Myometrial cell (primary cell): ENCODE measurements around the gene MEN1. TPM values are rescaled to one million over a fixed set of nuclear protein-coding genes. Genes with fewer than 3 reads are reported as not detected.

Experiments used
- total RNA-seq: library from RNA; depleted of rRNA; stranded (reverse); fragments of >200 nt; gene quantifications from 2 replicates; pipeline ENCODE4 v1.2.3, GENCODE V29; 2015

MEN1 gene
- 21.6 and 23.4 TPM in 2 replicates for total RNA-seq

DNA sequence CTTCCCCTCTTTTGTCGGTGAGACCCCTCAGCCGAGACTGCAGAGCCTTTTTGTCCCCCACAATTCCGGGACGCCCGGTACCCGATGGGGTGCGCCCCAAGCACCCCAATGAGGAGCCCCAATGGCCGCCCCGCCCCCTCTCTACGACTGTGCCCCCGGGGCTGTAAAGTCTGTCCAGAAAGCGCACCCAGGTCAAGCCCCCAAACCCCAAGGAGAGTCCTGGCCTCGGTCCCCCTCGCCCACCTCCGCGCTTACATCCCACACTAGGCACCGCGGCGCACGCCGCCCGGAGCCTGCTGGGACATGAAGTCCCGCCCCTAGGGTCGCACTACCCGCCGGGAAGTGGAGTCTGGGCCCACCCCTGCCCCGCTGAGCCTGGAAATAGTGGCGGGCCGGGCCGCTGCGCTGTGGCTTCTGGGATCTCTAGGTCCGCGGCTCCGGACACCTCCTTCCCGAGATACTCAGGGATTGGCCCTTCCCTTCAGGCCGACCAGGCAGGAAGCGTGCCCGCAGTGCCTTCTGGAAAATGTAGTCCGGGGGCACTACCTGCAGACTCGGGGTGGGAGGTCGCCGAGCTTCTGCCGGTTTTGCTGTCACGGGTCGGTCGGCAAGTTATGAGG lies at the start of gene MEN1:
Gene MEN1 (minus strand): TSS at position 281 of the 620 bp plus-strand sequence. CDS start 442 bp downstream, outside the sequence.

DNA sequence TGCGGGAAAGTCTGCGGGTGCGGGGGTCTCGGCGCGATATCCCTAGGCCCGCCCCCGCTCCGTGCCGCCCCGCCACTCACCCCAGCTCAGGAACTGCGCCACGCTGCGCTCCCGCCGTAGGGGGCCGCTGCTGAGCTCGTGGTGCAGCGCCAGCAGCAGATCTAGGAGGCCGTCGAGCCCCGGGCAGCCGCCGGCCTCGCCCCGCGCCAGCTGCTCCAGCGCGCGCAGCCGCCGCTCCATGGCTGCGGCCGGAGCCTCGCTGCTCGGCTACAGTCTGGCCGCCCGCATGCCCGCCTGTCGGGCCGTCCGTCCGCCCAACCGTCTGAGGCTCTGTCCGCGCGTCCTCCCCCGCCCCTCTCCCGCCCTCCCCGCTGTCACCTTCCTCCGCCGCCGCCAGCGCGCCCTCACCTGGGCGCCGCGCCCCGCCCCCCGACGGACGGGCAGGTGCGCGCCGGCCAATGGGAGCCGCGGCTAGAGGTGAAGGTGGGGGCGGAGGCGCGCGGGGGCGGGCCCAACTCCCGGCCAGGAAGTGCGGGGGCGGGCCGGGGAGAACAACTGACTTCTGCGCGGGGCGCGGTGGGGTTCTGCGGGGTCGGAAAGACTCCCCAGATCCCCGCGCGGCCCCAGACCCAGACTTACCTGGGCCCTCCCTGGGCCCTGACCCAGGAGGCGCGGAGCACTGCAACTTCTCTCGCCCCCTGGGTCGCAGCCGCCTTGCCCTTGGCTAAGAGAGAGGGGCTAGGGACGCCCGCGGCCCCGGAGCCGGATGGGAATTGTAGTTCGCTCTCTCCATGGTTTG lies 34.2 kb upstream of the MEN1 start, which contains the start of gene CDC42BPG:
Gene CDC42BPG (minus strand): TSS at position 324 of the 799 bp plus-strand sequence. CDS start 84 bp downstream, at position 240.

DNA sequence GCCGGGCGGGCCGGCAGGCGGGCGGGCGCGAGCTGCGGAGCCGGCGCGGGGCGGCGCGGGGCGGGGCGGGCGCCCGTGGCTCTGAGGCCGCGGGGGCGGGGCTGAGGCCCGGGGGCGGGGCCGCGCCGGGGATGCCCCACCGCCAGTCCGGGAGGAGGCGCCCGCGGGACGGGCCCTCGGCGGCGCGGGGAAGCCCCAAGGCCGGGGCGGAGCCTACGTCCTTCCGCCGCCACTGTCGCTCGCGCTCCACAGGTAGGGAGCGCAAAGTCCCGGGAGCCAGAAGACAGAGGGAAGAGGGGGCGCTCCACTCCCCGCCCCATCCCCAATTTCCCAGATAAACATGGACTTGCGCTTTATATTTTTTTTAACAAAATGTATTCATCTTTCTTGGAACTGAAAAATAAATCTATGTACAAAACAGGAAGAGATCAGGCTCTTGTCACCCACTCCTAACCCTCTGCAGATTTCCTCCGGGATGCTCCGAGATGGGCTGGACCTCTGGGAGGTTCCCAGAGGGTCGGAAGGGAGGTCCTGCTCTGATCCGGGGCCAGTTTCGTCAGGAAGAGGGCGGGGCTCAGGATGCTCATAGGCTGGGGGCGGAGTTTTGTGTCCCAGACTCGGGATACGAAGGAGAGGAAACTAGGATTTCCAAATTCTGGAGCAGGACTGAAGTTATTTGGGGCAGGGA lies 7.0 kb downstream of the MEN1 start, which contains the start of gene MAP4K2:
Gene MAP4K2 (minus strand): TSS at position 57 of the 688 bp plus-strand sequence. CDS start 65 bp downstream, outside the sequence.

DNA sequence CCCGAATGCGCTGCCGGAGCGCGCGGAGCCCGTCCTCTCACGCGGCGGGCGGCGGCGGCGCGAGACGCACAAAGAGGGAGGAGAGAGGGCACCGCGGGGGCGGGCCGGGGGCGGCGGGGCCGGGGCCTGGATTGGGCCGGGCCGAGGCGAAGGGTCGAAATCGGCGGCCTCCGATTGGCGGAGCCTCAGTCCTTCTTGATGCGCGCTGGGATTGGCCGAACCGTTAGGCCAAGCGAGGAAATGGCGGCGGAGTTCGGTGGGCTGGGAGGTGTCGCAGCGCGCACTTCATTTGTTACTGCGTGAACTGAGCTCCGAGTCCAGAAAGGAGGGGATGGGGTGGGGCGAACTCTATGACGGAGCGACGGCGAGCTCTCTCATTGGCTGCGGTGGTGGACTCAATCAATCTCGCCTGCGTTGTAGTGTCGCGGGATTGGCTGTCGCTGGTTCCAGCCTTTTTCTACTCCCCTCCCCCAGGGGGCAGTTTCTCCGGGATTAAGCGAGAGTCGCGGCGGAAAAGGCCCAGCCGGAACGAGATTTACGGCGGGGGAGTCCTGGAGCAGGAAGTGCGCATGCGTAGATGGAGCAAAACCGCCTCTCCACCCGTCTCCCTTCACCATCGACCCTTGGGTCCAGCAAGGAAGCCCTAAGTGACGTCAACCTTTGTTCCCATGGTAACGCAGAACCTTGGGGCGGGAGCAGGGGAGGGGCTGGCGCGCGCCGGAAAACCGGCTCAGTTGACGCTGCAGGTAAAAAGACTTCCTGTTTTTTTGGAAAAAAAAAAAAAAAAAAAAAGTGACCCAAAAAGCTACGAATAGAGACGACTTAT lies 31.7 kb downstream of the MEN1 start, which contains the start of gene SF1:
Gene SF1 (minus strand): TSS at position 70 of the 826 bp plus-strand sequence. CDS start 150 bp downstream, outside the sequence.

DNA sequence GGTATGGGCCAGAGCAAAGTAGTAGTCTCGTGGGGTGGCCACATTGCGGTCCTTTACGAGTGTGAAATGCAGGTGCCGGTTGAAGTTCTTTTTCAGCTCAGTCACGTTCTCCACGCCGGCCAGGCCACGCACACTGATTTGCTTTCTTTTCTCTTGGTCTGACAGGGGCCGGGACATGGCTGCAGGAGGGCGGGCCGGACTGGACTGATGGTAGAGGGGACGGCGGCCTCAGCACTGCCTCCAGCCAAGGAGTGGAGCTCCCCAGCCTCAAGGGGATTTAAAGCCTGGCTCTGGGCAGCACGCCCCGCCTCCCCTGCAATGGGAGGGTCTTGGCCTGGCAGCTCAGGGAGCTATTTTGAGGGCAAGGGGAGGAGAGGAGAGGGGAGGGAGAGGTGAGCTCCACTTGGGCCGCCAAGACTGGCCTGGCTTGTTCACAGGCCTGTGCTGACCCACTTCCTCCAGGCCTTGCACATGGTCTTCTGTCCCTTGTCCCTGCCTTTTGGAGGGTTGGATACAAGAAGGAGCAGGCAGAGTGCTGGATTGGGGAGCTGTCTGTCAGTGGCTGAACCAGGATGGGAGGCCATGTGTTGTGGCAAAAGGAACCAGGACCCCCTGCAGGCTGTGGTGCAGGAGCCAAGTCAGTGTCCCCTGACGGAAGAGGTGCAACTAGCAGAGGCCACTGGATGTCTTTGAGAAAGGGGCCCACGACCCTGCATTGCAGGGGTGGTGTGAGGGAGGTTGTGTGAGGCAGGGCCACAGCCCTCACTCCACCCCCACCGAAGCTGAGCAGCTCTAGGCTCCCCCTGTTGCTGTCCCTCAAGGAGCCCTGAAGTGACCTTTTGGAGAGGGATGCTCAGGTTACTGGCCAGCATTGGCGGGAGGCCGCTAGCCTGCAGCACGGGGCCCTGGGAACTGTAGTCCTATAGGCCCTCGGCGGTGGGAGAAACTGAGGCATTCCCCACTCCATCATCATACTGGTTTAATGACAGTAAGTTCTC lies 50.3 kb downstream of the MEN1 start, which contains the start of gene PYGM:
Gene PYGM (minus strand): TSS at position 253 of the 998 bp plus-strand sequence. CDS start 76 bp downstream, at position 177.

Other genes with a start within 250 kb of the MEN1 start
- not detected in 2 replicates for gene SLC22A12, start 219.3 kb downstream of the MEN1 start, total RNA-seq
- not detected in 2 replicates for gene NRXN2, start 87.4 kb downstream of the MEN1 start, total RNA-seq
- gene RASGRP2, start 66.4 kb downstream of the MEN1 start, total RNA-seq = 0.58 and 5.0 TPM in 2 replicates
- gene PYGM, start 50.6 kb downstream of the MEN1 start, total RNA-seq = 0.18 and 1.2 TPM in 2 replicates
- 93.1 and 124 TPM in 2 replicates for gene SF1, start 32.0 kb downstream of the MEN1 start, total RNA-seq
- 20.7 and 40.1 TPM in 2 replicates for gene MAP4K2, start 7.3 kb downstream of the MEN1 start, total RNA-seq
- 0.18 and 0.29 TPM in 2 replicates for gene CDC42BPG, start 34.1 kb upstream of the MEN1 start, total RNA-seq
- gene EHD1, start 68.1 kb upstream of the MEN1 start, total RNA-seq = 99.8 and 161 TPM in 2 replicates
- gene ATG2A, start 106.7 kb upstream of the MEN1 start, total RNA-seq = 22.7 and 27.4 TPM in 2 replicates
- 14.9 and 20.8 TPM in 2 replicates for gene PPP2R5B, start 114.1 kb upstream of the MEN1 start, total RNA-seq
- gene GPHA2, start 125.3 kb upstream of the MEN1 start, total RNA-seq = not detected in 2 replicates
- gene MAJIN, start 161.6 kb upstream of the MEN1 start, total RNA-seq = not detected in 2 replicates
- gene BATF2, start 186.4 kb upstream of the MEN1 start, total RNA-seq = 1.2 and 4.9 TPM in 2 replicates
- gene ARL2, start 203.6 kb upstream of the MEN1 start, total RNA-seq = 128 and 169 TPM in 2 replicates
- 16.3 and 19.0 TPM in 2 replicates for gene SNX15, start 216.9 kb upstream of the MEN1 start, total RNA-seq
- gene SAC3D1, start 230.7 kb upstream of the MEN1 start, total RNA-seq = 19.5 and 34.0 TPM in 2 replicates
- gene NAALADL1, start 248.0 kb upstream of the MEN1 start, total RNA-seq = 71.2 and 99.7 TPM in 2 replicates